Measurements from ENCODE around the gene TPPP2.
A peak's percentile ranks its signal among the peaks of the same experiment; 100 is the strongest.
"Not testable (repeated sequence)": the region's sequence is repeated elsewhere in the genome, so short reads cannot be mapped to it uniquely, and the experiment has no call there.

TPPP2 gene

DNA sequence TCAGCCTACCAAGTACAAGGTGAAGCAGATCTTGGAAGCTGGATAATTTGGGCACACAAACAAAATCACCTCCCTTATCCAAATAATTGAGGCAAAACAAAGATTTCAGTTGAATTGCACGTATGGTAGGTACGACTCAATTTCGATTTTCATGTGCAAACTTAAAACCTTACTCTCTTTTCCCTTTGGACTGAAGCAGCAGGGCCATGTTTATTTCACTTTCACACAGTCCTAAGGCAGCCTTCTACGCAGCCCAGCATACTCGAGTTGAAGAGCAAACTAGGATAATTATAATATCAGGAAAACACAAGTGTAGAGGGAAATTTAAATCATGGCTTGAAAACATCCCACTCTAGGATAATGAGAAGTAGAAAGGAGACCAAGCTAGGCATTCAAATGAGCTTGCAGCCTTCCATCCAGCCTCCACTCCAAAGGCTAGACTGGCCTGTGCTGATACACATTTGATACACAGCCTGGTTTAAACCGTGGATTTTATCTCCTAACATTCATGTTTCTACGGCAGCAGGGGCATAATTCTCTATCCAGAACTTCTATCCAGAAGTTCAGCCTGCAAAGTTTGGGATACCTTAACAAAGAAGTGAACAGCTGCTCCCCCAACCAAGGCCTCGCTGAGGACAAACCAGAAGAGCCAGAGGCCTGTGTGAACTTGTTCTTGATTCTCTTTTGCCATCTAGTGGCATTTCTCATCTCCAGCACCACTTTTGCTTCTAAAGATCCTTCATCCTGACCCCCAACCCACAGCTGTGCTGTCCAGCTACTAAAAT, 9.8 kb downstream of the TPPP2 start:
- DNase-seq: peak; percentile 59 to 75

- DNase-seq: no peak
Observed at GRCh38 chr14:21040370-21040925, 10.4 kb downstream of the TPPP2 start.

DNA sequence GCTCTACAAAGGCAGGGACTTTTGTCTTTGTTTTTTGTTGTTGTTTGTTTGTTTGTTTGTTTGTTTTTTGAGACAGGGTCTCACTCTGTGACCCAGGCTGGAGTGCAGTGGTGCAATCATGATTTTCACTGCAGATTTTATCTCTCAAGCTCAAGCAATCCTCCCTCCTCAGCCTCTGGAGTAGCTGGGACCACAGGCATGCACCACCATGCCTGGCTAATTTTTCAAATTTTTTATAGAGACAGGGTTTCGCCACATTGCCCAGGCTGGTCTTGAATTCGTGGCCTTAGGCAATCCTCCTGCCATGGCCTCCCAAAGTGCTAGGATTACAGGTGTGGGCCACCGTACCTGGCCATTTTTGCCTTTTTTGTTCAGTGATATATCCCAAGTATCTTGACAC, 10.9 kb downstream of the TPPP2 start:
- not testable (repeated sequence) for DNase-seq

DNA sequence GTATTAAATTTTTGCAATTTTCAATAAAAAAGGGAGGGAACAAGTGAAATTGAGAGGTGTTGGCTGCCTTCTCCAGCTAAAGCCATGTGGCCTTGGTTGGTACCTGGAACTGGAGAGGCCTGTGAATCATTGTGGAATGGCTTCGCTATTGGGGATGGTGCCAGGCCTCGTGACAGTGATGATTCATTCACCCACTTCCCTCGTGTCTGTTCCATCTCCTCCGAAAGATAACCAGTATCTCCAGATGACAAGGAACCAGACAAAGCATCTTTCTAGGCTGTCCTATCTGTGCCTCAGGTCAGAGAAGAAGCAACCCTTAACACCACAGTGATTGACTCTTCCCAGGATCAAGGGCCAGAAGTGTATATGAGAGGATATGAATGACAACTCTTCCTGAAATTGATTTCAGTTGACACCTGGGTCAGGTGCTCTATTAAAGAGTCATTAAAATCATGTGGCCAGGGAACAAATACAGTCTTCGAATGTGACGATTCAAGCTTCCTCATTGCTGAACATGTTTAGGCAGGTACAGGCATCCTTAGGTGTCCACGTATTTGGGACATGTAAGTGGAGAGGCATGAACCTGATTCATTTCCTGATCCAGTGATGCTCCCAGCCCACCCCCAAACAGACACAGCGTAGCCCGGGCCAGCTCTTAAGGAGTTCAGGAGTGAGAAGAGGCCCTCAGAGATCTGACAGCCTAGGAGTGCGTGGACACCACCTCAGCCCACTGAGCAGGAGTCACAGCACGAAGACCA, 11.8 kb downstream of the TPPP2 start, which contains the start of gene RNASE7:
RNASE7 (plus strand) TSS at position 687 of the 758 bp plus-strand sequence. CDS start 631 bp downstream, outside the sequence.
- DNase-seq: peak; percentile 29 to 50

DNA sequence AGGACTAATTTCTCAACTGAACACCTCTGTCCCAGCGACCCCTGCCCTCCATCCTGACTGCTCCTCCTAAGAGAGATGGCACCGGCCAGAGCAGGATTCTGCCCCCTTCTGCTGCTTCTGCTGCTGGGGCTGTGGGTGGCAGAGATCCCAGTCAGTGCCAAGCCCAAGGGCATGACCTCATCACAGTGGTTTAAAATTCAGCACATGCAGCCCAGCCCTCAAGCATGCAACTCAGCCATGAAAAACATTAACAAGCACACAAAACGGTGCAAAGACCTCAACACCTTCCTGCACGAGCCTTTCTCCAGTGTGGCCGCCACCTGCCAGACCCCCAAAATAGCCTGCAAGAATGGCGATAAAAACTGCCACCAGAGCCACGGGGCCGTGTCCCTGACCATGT, 12.9 kb downstream of the TPPP2 start:
- peak in 1 of 2 donors; percentile 41 for DNase-seq

DNA sequence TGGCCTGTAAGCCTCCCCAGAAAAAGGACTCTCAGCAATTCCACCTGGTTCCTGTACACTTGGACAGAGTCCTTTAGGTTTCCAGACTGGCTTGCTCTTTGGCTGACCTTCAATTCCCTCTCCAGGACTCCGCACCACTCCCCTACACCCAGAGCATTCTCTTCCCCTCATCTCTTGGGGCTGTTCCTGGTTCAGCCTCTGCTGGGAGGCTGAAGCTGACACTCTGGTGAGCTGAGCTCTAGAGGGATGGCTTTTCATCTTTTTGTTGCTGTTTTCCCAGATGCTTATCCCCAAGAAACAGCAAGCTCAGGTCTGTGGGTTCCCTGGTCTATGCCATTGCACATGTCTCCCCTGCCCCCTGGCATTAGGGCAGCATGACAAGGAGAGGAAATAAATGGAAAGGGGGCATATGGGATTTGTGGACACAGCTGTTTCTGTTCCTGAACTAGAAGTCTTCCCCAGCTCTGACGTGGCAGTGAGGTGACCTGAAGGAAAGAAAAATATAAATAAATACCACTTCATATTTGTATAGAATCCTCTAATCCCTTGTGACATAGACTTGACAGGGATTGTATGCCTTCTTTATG, 13.5 kb downstream of the TPPP2 start:
- DNase-seq: no peak

- no peak for DNase-seq
Observed at GRCh38 chr14:21043974-21044618, 14.1 kb downstream of the TPPP2 start.

DNA sequence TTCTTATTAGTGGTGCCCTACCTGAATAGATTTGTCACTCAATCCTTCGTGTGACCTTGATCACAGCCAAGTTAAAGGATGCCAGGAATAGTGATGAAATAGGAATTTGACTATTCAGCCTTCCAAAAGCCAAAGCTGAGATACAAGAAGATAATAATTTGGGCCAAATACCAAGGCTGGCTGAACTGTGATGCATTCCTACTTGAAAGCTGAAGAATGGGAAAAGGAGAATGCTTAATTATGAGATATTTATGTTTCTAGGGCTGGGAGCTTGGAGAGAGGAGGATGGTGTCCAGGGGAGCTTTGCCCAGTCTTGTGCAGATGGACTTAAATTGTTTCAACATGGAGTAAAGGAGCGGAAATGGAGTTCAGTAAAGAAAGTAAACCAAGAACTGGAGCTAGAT, 17.4 kb downstream of the TPPP2 start:
- no peak for DNase-seq

- DNase-seq: no peak
Observed at GRCh38 chr14:21048638-21049037, 18.6 kb downstream of the TPPP2 start.

GRCh38 chr14:21049271-21049673, 19.3 kb downstream of the TPPP2 start:
- no peak for DNase-seq

DNA sequence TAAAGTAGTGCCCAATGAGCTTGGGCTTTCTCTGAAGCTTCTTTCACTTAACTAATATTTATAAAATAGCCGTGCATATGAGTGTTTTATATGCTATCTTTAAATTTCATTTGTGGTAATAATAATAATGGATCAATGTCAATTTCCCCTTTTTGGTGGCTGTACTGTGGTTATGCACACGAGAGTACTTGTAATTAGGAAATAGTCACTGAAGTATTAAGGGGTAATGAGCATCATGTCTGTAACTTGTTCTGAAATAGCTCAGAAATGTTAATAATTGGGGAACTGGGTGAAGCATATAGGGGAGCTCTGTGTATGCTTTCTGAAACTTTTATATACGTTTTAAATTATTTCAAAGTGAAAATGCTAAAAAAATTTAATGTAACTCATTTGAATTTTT, 20.6 kb downstream of the TPPP2 start:
- no peak for DNase-seq

DNA sequence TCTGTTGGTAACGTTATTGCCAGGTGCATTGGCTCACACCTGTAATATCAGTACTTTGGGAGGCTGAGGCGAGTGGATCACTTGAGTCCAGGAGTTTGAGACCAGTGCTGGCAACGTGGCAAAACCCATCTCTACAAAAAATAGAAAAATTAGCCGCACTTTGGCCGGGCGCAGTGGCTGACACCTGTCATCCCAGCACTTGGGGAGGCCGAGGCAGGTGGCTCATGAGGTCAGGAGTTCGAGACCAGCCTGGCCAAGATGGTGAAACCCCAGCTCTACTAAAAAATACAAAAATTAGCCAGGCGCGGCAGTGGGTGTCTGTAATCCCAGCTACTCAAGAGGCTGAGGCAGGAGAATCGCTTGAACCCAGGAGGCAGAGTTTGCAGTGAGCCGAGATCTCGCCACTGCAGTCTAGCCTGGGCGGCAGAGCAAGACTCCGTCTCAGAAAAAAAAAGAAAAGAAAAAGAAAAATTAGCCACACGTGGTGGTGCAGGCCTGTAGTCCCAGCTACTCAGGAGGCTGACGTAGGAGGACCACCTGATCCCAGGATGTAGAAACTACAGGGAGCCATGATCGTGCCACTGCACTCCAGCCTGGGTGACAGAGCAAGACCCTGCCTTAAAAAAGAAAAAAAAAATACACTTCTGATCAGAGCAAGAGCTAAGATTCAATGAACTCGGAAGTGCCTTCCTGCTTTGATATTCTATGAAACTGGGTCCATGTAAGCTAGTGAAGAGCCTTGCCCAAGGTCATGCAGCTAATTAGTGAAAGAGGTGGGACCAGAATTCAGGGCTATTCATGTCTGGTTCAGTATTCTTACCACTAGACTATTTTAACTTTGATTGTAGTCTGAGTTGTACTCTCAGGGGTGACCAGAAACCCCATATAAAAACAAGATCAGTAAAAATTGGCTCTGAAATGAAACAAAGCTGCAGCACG, 23.4 kb downstream of the TPPP2 start:
- no peak for DNase-seq

DNA sequence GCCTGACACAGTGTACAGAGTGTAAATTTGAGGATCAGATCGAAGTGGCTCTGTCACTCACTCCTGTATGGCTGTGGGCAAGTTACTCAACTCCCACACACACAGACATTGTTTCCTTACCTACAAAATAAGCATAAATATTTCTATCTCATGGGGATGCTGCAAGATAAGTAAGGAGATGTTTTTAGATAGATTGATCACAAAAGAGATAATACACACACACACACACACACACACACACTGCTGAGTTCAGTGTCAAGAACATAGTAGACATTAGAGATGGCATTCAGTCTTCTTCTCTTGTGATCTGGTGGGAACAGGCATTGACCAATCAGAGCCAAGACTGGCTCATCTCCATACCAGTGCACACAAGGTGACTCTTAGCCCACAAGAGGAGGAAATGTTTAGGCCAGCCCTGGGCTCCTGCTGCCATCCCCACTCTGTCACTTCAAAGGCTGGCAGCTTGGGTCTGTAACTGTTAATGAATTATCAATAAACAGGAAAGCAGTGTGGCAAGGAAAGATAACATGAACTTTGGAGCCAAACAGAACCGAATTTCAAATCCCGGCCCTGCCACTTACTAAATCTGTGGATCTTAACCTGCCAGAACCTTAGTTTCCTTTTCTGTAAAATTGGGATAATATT, 24.2 kb downstream of the TPPP2 start:
- DNase-seq: no peak

- DNase-seq: no peak
Observed at GRCh38 chr14:21054768-21055145, 24.7 kb downstream of the TPPP2 start.

DNA sequence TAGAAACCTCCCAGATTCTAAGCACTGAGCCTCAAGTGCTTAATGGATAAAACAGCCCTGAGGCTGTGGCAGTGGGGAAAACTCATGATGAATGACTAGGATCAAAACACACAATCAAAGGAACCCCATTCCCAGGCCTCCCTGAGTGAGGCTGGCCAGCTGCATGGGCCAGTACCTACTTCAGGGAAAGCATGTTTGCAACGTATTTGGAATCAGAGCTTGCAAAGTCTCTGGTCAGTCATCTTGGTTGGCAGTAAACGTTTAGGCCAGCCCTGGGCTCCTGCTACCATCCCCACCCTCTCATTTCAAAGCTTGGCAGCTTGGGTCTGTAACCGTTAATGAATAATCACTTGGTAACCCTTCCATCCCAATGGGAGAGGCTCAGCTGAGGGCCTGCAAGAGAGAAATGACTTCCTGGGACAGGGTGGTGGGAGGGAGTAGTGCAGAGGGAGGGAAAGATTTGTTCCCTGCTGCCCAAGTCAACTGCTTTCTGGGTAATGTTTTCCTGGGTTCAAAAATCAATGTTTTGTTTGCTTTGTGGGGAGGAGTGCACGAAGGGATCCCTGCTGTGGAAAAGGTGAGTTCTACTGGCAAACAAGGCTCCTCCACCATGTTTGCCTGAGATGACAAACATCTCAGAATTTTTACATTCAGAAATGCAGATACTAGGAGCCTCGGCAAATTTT, 25.6 kb downstream of the TPPP2 start:
- DNase-seq: no peak

DNA sequence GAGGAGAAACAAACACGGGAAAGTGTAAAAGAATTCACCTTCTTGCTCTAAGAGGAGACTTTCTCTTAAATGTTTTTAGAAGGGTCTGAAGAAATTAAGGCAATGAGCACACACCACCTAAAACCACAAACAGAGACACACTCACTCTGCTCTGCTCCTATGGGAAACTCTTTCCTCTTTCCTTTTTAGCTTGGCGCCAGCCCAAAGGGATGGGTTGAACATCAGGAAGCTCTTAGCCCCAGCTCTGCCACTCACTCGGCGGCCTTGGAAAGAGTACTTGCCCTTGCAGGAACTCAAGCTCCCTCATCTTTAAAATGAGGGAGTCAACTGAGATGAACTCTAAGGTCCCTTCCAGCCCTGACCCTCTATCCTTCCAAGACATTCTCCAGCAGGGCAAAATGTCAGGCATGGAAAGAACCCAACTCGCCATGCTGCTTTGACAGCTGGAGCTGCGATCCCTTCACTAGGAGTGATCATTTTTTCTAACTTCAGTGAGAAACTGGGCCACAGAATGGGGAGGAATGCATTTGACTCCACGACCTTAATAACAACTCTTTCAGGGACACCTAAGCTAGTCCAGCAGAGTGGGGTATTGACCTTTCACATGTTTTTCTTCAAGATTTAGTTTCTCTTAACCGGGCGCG, 26.6 kb downstream of the TPPP2 start:
- DNase-seq: no peak

DNA sequence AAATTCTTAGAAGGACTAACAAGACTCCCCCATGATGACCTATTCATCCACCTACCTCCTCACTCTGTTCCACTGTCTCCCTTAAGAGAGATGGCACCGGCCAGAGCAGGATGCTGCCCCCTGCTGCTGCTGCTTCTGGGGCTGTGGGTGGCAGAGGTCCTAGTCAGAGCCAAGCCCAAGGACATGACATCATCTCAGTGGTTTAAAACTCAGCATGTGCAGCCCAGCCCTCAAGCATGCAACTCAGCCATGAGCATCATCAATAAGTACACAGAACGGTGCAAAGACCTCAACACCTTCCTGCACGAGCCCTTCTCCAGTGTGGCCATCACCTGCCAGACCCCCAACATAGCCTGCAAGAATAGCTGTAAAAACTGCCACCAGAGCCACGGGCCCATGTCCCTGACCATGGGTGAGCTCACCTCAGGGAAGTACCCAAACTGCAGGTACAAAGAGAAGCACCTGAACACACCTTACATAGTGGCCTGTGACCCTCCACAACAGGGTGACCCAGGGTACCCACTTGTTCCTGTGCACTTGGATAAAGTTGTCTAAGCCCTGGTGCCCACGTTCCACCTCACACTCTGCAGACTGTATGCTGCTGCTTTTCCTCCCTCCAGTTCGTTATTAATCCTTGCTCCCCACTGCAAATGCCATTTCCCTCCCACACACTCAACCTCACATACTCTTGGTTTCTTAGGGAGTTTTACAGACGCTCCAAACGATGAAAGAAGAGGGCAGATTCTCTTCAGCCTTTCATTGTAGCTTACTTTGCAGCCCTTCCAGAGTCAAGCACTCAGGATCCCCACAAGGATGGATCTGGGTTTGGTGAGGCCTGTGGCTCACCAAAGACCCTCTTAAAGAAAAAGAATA, 28.0 kb downstream of the TPPP2 start, which contains the start of gene RNASE8:
RNASE8 (plus strand) TSS at position 20 of the 873 bp plus-strand sequence; CDS start at position 91, 71 bp downstream.
- no peak for DNase-seq

- DNase-seq: no peak
Observed at GRCh38 chr14:21058903-21059302, 28.9 kb downstream of the TPPP2 start.

Data from inflammatory macrophage treated with lipopolysaccharide for 1 hour (primary cell).